Heart left ventricle (tissue), 16 donors: ENCODE measurements around the gene TBC1D1. TPM values are rescaled to one million over a fixed set of nuclear protein-coding genes. Genes with fewer than 3 reads are reported as not detected.

Experiments used
- ATAC-seq, 4 donors: fragments of 200-7000 bp; cut with Tn5 transposase; one replicate each; pipeline ENCODE4 v1.9.1; 2020 to 2022; ENCODE audit warnings: moderate library complexity in 4 of 4, mild to moderate bottlenecking in 3 of 4, moderate number of reproducible peaks in 1 of 4
- DNase-seq, 5 donors: peaks; one replicate each; pipeline ENCODE4 v3.0.0-alpha.2; 2020
- H3K27ac ChIP-seq, 12 donors: fragments of 200-600 bp; sonication (generic) in 4 of 12; one replicate each; pipeline versions ENCODE4 v1.5.0 to v1.8.0; 2016 to 2022; ENCODE audit warnings: mild to moderate bottlenecking in 2 of 12
- H3K27me3 ChIP-seq, 9 donors: fragments of 200-600 bp; sonication (generic) in 2 of 9; one replicate each; pipeline versions ENCODE4 v1.5.1 to v1.8.0; 2016 to 2022; ENCODE audit warnings: mild to moderate bottlenecking in 3 of 9
- H3K36me3 ChIP-seq, 9 donors: fragments of 200-600 bp; sonication (generic) in 2 of 9; one replicate each; pipeline versions ENCODE4 v1.5.0 to v1.8.0; 2018 to 2022; ENCODE audit warnings: mild to moderate bottlenecking in 2 of 9
- H3K4me1 ChIP-seq, 12 donors: fragments of 200-600 bp; sonication (generic) in 4 of 12; one replicate each; pipeline versions ENCODE4 v1.5.0 to v1.8.0; 2016 to 2022; ENCODE audit warnings: mild to moderate bottlenecking in 3 of 12
- H3K4me3 ChIP-seq, 12 donors: fragments of 200-600 bp; sonication (generic) in 4 of 12; one replicate each; pipeline versions ENCODE4 v1.5.0 to v1.8.0; 2017 to 2022; ENCODE audit warnings: mild to moderate bottlenecking in 9 of 12, moderate library complexity in 4 of 12
- H3K9me3 ChIP-seq, 12 donors: fragments of 200-600 bp; sonication (generic) in 4 of 12; one replicate each; pipeline versions ENCODE4 v1.5.0 to v1.8.0; 2016 to 2022; ENCODE audit warnings: mild to moderate bottlenecking in 1 of 12
- POLR2A ChIP-seq, 2 donors: fragments of 450-650 bp; IDR thresholded peaks; one replicate each; pipeline ENCODE4 v1.6.1; 2017; ENCODE audit warnings: antibody characterized with exemption in 2 of 2, mild to moderate bottlenecking in 2 of 2, moderate library complexity in 2 of 2
- WGBS, 4 donors: extraction: QIAGEN DNeasy Blood & Tissue Kit in 2 of 4; methylation state at CpG; one replicate each; pipeline versions ENCODE4 v1.1.5 to v1.1.7; 2013 to 2018; 5-methylcytosine and 5-hydroxymethylcytosine counted together
- intact Hi-C, 10 donors: fragments of 100-400 bp; cut with DNase I; formaldehyde crosslinking; loops; one replicate each; pipeline versions ENCODE4 v1.11.1 to v1.14.2; 2022
- polyA plus RNA-seq, 2 donors: library from polyadenylated mRNA; stranded (reverse); fragments of 200-250 nt; gene quantifications; one replicate each; pipeline ENCODE4 v1.2.3, GENCODE V29; 2013
- total RNA-seq, 9 donors: library from RNA; depleted of rRNA in 2 of 9; stranded (reverse); fragments of >200 nt in 2 of 9; fragmentation: NEBNext Ultra II Directional in 3 of 9; extraction: Animal tissue kit (Norgen Biotek cat#: 25700) in 3 of 9; gene quantifications; one replicate each; pipeline versions ENCODE4 v1.1.0 to v1.2.4, GENCODE V29; 2016 to 2023
- TF ChIP-seq, protein P1 (sequence below), 12 donors: fragments of 200-600 bp; sonication (generic) in 4 of 12; IDR thresholded peaks; one replicate each; pipeline versions ENCODE4 v1.5.0 to v1.8.0; 2018 to 2022; ENCODE audit warnings: antibody characterized with exemption in 12 of 12, mild to moderate bottlenecking in 5 of 12
- donor health status: ischemic (EF 13 %, LVEDD 7.1; RV severe dilation, severe dysfunction).
- donor health status: healthy with polysubstance abuse.
- donor health status: DM: no; HTN: yes; CAD: no.
- donor health status: DM: no; HTN: no; CAD: no.
- donor health status: ischemic (EF 25% LVEDD 6.9; RV normal size, moderate dysfunction).
- donor health status: ischemic (EF 25% LVEDD 5.7; RV mildly dilated, moderate dysfunction).
- donor health status: healthy.
- donor health status: DM: yes; HTN: yes; CAD: no.
- donor health status: ischemic (EF 35%, LVEDD 5.7; RV mildly dilated, moderate dysfunction).
- donor health status: nonischemic (EF 11% LVEDD 7.7; RV severe dilation, severe dysfunction).
- donor health status: DM: yes; HTN: yes; CAD: no.
- donor health status: PGD.
- donor health status: ischemic (EF 29% LVEDD 5.4; RV normal size, mild dysfunction).
- donor health status: nonischemic (EF 23%, LVEDD 6.1; RV moderate dilation, normal function).

The TBC1D1 gene
- total and polyA plus RNA-seq, 11 donors: 81.7 to 269 (median 140) TPM

DNA sequence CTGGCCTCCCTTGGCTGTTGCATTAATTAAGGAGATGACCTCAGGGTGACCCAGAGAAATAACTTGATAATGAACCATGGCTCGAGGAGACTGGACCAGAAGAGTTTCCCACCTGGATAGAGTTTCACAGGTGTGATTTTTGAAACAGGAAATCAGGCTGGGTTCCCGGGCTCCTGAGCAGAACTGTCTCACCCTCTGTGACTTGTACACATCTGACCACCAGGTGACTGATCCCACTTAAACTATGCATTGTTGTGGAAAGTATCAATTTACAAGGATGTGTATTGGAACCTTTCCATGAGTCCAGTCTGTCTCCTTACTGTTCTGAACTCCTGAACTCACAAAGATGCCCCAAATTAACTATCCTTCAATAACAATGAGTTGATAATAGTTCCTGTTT is 289.6 kb downstream of the TBC1D1 start:
- DNase-seq (no peak), ATAC-seq (no peak)
- no peak overlapping the region for H3K4me3 ChIP-seq
- no peaks in the 10 kb centered on the region for H3K27me3 ChIP-seq
- H3K4me1 ChIP-seq: peaks cover 0 to 54% (median 19%) of the 10 kb centered on the region in 12 donors
- no peaks in the 10 kb centered on the region for H3K36me3 ChIP-seq
- no peaks in the 10 kb centered on the region for H3K9me3 ChIP-seq
- WGBS, 4 donors: 58 to 85% (median 74%) methylated on average over 2 of the region's 2 CpGs
- intact Hi-C loops: loop anchor here in 8 of 10 donors (1.0 to 10.0 kb wide), 7 partner anchors 134 to 551 kb away; no protein-coding TSS in a partner anchor
- no peak for TF ChIP-seq POLR2A (IDR thresholded peaks at IDR 0.05)
- TF ChIP-seq, protein P1, sequence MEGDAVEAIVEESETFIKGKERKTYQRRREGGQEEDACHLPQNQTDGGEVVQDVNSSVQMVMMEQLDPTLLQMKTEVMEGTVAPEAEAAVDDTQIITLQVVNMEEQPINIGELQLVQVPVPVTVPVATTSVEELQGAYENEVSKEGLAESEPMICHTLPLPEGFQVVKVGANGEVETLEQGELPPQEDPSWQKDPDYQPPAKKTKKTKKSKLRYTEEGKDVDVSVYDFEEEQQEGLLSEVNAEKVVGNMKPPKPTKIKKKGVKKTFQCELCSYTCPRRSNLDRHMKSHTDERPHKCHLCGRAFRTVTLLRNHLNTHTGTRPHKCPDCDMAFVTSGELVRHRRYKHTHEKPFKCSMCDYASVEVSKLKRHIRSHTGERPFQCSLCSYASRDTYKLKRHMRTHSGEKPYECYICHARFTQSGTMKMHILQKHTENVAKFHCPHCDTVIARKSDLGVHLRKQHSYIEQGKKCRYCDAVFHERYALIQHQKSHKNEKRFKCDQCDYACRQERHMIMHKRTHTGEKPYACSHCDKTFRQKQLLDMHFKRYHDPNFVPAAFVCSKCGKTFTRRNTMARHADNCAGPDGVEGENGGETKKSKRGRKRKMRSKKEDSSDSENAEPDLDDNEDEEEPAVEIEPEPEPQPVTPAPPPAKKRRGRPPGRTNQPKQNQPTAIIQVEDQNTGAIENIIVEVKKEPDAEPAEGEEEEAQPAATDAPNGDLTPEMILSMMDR (IDR thresholded peaks at IDR 0.05): no peak
- H3K27ac ChIP-seq: no peak overlapping the region

DNA sequence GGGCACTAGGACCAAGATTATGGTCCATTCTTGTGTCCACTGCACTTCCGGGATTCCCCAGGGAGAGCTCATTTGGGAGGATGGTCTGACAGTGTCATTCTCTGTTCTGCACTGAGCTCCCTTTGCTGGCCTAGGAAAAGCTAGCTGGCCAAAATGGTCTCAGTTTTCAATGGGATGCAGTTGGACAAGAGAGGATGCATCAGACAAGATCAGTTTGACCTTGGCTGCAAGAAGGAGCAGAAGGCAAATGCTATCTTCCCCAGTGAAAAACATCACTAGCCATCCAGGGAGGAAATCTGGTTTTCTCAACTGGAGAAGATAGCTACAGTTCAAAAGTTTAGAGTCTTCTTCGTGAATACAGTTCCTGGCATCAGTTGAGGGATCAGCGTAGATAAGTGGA is 290.4 kb downstream of the TBC1D1 start:
- DNase-seq (no peak), ATAC-seq (no peak)
- 59 to 73% (median 64%) methylated on average over 3 of the region's 3 CpGs for WGBS, 4 donors
- H3K36me3 ChIP-seq: no peaks in the 10 kb centered on the region
- TF ChIP-seq POLR2A (IDR thresholded peaks at IDR 0.05): no peak
- TF ChIP-seq, protein P1 (IDR thresholded peaks at IDR 0.05): no peak
- H3K4me3 ChIP-seq: no peak overlapping the region
- no peaks in the 10 kb centered on the region for H3K9me3 ChIP-seq
- no peak overlapping the region for H3K27ac ChIP-seq
- no peaks in the 10 kb centered on the region for H3K27me3 ChIP-seq
- intact Hi-C loops: loop anchor here in 8 of 10 donors (1.0 to 10.0 kb wide), 7 partner anchors 134 to 550 kb away; no protein-coding TSS in a partner anchor
- peaks cover 0 to 45% (median 19%) of the 10 kb centered on the region in 12 donors for H3K4me1 ChIP-seq

DNA sequence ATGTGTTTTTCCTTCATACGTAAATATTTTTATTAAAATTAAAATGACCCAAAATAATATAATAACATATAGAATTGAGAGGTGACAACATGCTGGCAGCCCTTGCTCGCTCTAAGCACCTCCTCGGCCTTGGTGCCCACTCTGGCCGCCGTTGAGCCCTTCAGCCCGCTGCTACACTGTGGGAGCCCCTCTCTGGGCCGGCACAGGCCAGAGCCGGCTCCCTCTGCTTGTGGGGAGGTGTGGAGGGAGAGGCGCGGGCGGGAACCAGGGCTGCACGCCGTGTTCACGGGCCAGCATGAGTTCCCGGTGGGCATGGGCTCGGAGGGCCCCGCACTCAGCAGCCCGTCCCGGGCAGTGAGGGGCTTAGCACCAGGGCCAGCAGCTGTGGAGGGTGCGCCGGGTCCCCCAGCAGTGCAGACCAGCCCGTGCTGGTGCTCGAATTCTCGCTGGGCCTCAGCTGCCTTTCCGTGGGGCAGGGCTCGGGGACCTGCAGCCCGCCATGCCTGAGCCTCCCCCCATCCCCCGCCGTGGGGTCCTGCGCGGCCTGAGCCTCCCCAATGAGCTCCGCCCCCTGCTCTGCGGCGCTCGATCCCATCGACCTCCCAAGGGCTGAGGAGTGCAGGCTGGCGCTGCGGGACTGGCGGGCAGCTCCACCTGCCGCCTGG is 291.6 kb downstream of the TBC1D1 start:
- H3K9me3 ChIP-seq: no peaks in the 10 kb centered on the region
- intact Hi-C loops: loop anchor here in 3 of 10 donors (5.0 to 10.0 kb wide), 2 partner anchors 132 to 140 kb away; no protein-coding TSS in a partner anchor
- 94 to 99% (median 96%) methylated on average over 24 to 40 of the region's 40 CpGs for WGBS, 4 donors
- no peaks in the 10 kb centered on the region for H3K36me3 ChIP-seq
- H3K4me3 ChIP-seq: no peak overlapping the region
- DNase-seq (peak in 1 of 5 donors; percentile 63), ATAC-seq (no peak)
- H3K27ac ChIP-seq: no peak overlapping the region
- peaks cover 0 to 34% (median 12%) of the 10 kb centered on the region in 12 donors for H3K4me1 ChIP-seq
- TF ChIP-seq, protein P1 (IDR thresholded peaks at IDR 0.05): no peak
- no peak for TF ChIP-seq POLR2A (IDR thresholded peaks at IDR 0.05)
- H3K27me3 ChIP-seq: no peaks in the 10 kb centered on the region

DNA sequence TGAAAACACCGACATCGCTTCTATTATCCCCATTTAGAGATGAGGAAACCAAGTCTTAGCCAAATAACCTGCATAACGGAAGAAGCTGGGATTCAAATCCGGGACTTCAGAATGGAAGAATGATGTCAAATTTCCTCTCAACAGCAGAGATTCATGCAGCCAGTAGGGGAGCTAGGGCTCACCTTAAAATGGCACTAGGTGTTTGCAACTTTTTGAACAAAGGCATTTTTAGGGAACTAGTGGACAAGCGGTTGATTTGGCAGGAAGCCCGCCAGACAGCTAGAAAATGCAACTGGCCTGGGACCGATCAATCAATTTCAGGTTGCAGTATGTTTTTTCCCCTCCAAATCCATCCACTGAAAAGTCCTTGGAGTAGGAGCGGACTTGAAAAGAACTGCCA is 293.5 kb downstream of the TBC1D1 start:
- H3K27ac ChIP-seq: no peak overlapping the region
- H3K36me3 ChIP-seq: no peaks in the 10 kb centered on the region
- ATAC-seq (no peak), DNase-seq (no peak)
- no peaks in the 10 kb centered on the region for H3K27me3 ChIP-seq
- peaks cover 0 to 16% (median 4%) of the 10 kb centered on the region in 12 donors for H3K4me1 ChIP-seq
- H3K4me3 ChIP-seq: no peak overlapping the region
- no peaks in the 10 kb centered on the region for H3K9me3 ChIP-seq
- intact Hi-C loops: loop anchor here in 3 of 10 donors (5.0 to 10.0 kb wide), 2 partner anchors 130 to 138 kb away; no protein-coding TSS in a partner anchor
- 89 to 96% (median 91%) methylated on average over 8 of the region's 8 CpGs for WGBS, 4 donors
- TF ChIP-seq POLR2A (IDR thresholded peaks at IDR 0.05): no peak
- TF ChIP-seq, protein P1 (IDR thresholded peaks at IDR 0.05): no peak
